SK-N-SH (cell line): ENCODE data around the gene CCDC50. TPM values are rescaled to one million over a fixed set of nuclear protein-coding genes. Genes with fewer than 3 reads are reported as not detected.

Experiments
- CTCF ChIA-PET: fragments of 300-600, 350-600 bp; formaldehyde crosslinking; extraction: SDS; loops from one replicate; lab custom pipeline; 2021; lab: Yijun Ruan, JAX
- POLR2A ChIA-PET: fragments of 350-600 bp; sonication (Branson Sonifier 250); formaldehyde crosslinking; extraction: SDS; loops from one replicate; lab custom pipeline; 2020; ENCODE audit warnings: antibody characterized with exemption, inconsistent platforms; lab: Yijun Ruan, JAX
- DNase-seq: peaks from one replicate; pipeline ENCODE4 v3.0.0; 2012
- H2AFZ ChIP-seq: fragments of 200-600 bp; sonication (generic); 2 replicates; pipeline ENCODE4 v1.8.1; 2016; ENCODE audit warnings: antibody characterized with exemption, mild to moderate bottlenecking, low read depth
- H3F3A ChIP-seq: fragments of 200-600 bp; sonication (generic); replicated peaks from 2 replicates; pipeline ENCODE3; 2016; ENCODE audit warnings: antibody characterized with exemption, mild to moderate bottlenecking; ENCODE audit not compliant: insufficient read depth
- H3K27ac ChIP-seq, 2 experiments: fragments of 200-500 bp in 1 of 2; fragments of 200-600 bp in 1 of 2; sonication (Bioruptor generic) in 1 of 2; sonication (generic), shearing (Covaris generic) in 1 of 2; 2 replicates each; pipeline versions ENCODE4 v1.5.1 to v1.6.1; 2014 to 2016; ENCODE audit warnings: low read depth in 2 of 2, inconsistent platforms in 1 of 2, low read length in 1 of 2, mild to moderate bottlenecking in 1 of 2, mixed read lengths in 1 of 2
- H3K27me3 ChIP-seq: fragments of 200-600 bp; sonication (generic), shearing (Covaris generic); 2 replicates; pipeline ENCODE4 v1.6.1; 2016; ENCODE audit warnings: mixed run types; ENCODE audit not compliant: insufficient read depth
- H3K36me3 ChIP-seq, 2 experiments: fragments of 200-500 bp in 1 of 2; fragments of 200-600 bp in 1 of 2; sonication (Bioruptor generic) in 1 of 2; sonication (generic) in 1 of 2; replicated peaks in 1 of 2; 2 replicates each; pipeline versions ENCODE3 to v1.5.1; 2014 to 2016; ENCODE audit warnings: low read length in 1 of 2, mild to moderate bottlenecking in 1 of 2; ENCODE audit not compliant: insufficient read depth in 2 of 2, control insufficient read depth in 1 of 2
- H3K4me1 ChIP-seq, 2 experiments: fragments of 200-500 bp in 1 of 2; fragments of 200-600 bp in 1 of 2; sonication (Bioruptor generic) in 1 of 2; sonication (generic), shearing (Covaris generic) in 1 of 2; 2 replicates each; pipeline versions ENCODE4 v1.5.1 to v1.6.1; 2014 to 2016; ENCODE audit warnings: low read depth in 1 of 2, low read length in 1 of 2, mixed run types in 1 of 2; ENCODE audit not compliant: insufficient read depth in 2 of 2, control insufficient read depth in 1 of 2
- H3K4me2 ChIP-seq: fragments of 200-600 bp; sonication (generic), shearing (Covaris generic); 2 replicates; pipeline ENCODE4 v1.6.1; 2017; ENCODE audit warnings: mixed run types
- H3K4me3 ChIP-seq, 2 experiments: fragments of 200-500 bp in 1 of 2; fragments of 200-600 bp in 1 of 2; sonication (Bioruptor generic) in 1 of 2; sonication (generic), shearing (Covaris generic) in 1 of 2; 2 replicates each; pipeline versions ENCODE4 v1.5.1 to v1.8.1; 2014 to 2016; ENCODE audit warnings: low read depth in 2 of 2, inconsistent platforms in 1 of 2, low read length in 1 of 2, mild to moderate bottlenecking in 1 of 2, mixed read lengths in 1 of 2, moderate library complexity in 1 of 2
- H3K79me2 ChIP-seq: fragments of 200-600 bp; sonication (generic); 2 replicates; pipeline ENCODE4 v1.8.1; 2017; ENCODE audit warnings: mild to moderate bottlenecking; ENCODE audit not compliant: insufficient read depth
- H3K9ac ChIP-seq: fragments of 200-600 bp; sonication (generic); 2 replicates; pipeline ENCODE4 v1.6.1; 2017; ENCODE audit warnings: mixed run types
- H3K9me2 ChIP-seq: fragments of 200-600 bp; sonication (generic); 2 replicates; pipeline ENCODE4 v1.6.1; 2017; ENCODE audit warnings: mixed run types
- H3K9me3 ChIP-seq: fragments of 200-600 bp; sonication (generic); 2 replicates; pipeline ENCODE4 v1.6.1; 2017; ENCODE audit warnings: mixed run types, mild to moderate bottlenecking, moderate library complexity
- H4K20me1 ChIP-seq: fragments of 200-600 bp; sonication (generic); 2 replicates; pipeline ENCODE4 v1.6.1; 2017; ENCODE audit warnings: mild to moderate bottlenecking, mixed run types; ENCODE audit not compliant: insufficient read depth
- FOSL2 ChIP-seq: IDR thresholded peaks from 2 replicates; pipeline ENCODE4 v1.4.0; 2012; ENCODE audit warnings: low read depth, mild to moderate bottlenecking, moderate library complexity, borderline replicate concordance
- GABPA ChIP-seq: IDR thresholded peaks from 2 replicates; pipeline ENCODE4 v1.4.0; 2012; ENCODE audit warnings: low read depth, mild to moderate bottlenecking
- GATA2 ChIP-seq: sonication (generic); formaldehyde crosslinking; IDR thresholded peaks from 2 replicates; pipeline ENCODE4 v1.5.0; 2020; ENCODE audit warnings: mild to moderate bottlenecking, missing genetic modification reagents
- IRF3 ChIP-seq: fragments of 150-350 bp; IDR thresholded peaks from 2 replicates; pipeline ENCODE4 v1.6.1; 2016; ENCODE audit warnings: mild to moderate bottlenecking, low read depth, low read length
- JUND ChIP-seq: IDR thresholded peaks from 2 replicates; pipeline ENCODE4 v1.4.0; 2012
- NFIC ChIP-seq: IDR thresholded peaks from 2 replicates; pipeline ENCODE4 v1.4.0; 2012; ENCODE audit warnings: borderline replicate concordance
- PBX3 ChIP-seq: IDR thresholded peaks from 2 replicates; pipeline ENCODE4; 2012
- RAD21 ChIP-seq: IDR thresholded peaks from 2 replicates; pipeline ENCODE4 v1.6.1; 2012; ENCODE audit warnings: mild to moderate bottlenecking, low read length
- RCOR1 ChIP-seq: fragments of 150-350 bp; IDR thresholded peaks from 2 replicates; pipeline ENCODE4 v1.6.1; 2017; ENCODE audit warnings: antibody characterized with exemption, low read length
- REST ChIP-seq: IDR thresholded peaks from 2 replicates; pipeline ENCODE4 v1.6.1; 2012; ENCODE audit warnings: mild to moderate bottlenecking, low read depth, low read length, moderate library complexity
- SIN3A ChIP-seq: IDR thresholded peaks from 2 replicates; pipeline ENCODE4 v1.6.1; 2012; ENCODE audit warnings: low read depth, mild to moderate bottlenecking, low read length, moderate library complexity, borderline replicate concordance
- TCF12 ChIP-seq: IDR thresholded peaks from 2 replicates; pipeline ENCODE4 v1.4.0; 2012
- TEAD4 ChIP-seq: IDR thresholded peaks from 2 replicates; pipeline ENCODE4 v1.4.0; 2012; ENCODE audit warnings: mild to moderate bottlenecking, borderline replicate concordance; ENCODE audit not compliant: insufficient read depth
- USF1 ChIP-seq: IDR thresholded peaks from 2 replicates; pipeline ENCODE4 v1.4.0; 2012; ENCODE audit warnings: low read depth, borderline replicate concordance
- ZBTB33 ChIP-seq: IDR thresholded peaks from 2 replicates; pipeline ENCODE4 v1.4.0; 2012; ENCODE audit warnings: low read depth, borderline replicate concordance
- WGBS: methylation state at CpG from one replicate; pipeline ENCODE4 v1.1.6; 2017; ENCODE audit warnings: low lambda C conversion rate; 5-methylcytosine and 5-hydroxymethylcytosine counted together
- polyA plus RNA-seq, 3 experiments: library from polyadenylated mRNA; depleted of rRNA; stranded (reverse); fragments of >200 nt; gene quantifications; 2 replicates each; pipeline ENCODE4 v1.2.3, GENCODE V29; 2012

Gene CCDC50
- polyA plus RNA-seq, 1 of the 3 experiments (the other 2 are of a cell fraction), result 21.9 TPM

GRCh38 chr3:191302451-191302850 lies 26.7 kb upstream of the CCDC50 start:
- POLR2A ChIA-PET, result no interaction called here
- DNase-seq, result no peak
- Histone ChIP-seq H3K4me3 (no peak overlapping the region), H3K9me2 (no peaks in the 10 kb centered on the region), H3K9me3 (no peaks in the 10 kb centered on the region), H3K27me3 (no peaks in the 10 kb centered on the region), H3K4me2 (no peak overlapping the region), H3K9ac (no peak overlapping the region), H3K27ac (no peak overlapping the region), H3K36me3 (no peaks in the 10 kb centered on the region), H3F3A (no peaks in the 10 kb centered on the region), H3K79me2 (no peaks in the 10 kb centered on the region), H2AFZ (no peak overlapping the region), H4K20me1 (no peaks in the 10 kb centered on the region), H3K4me1 (no peaks in the 10 kb centered on the region)
- TF ChIP-seq ZBTB33, result no peak
- no peak for TF ChIP-seq REST
- TF ChIP-seq JUND, result no peak
- no peak for TF ChIP-seq RCOR1
- TF ChIP-seq USF1, result no peak
- TF ChIP-seq RAD21, result no peak
- no peak for TF ChIP-seq GABPA
- TF ChIP-seq FOSL2, result no peak
- TF ChIP-seq TEAD4, result no peak
- no peak for TF ChIP-seq SIN3A
- no peak for TF ChIP-seq NFIC
- 53% methylated on average over 2 of the region's 2 CpGs for WGBS
- CTCF ChIA-PET, result no interaction called here

- no peaks in the 10 kb centered on the region for H4K20me1 ChIP-seq
- DNase-seq, result peak; percentile 25
- no peaks in the 10 kb centered on the region for H3K27me3 ChIP-seq
- H2AFZ ChIP-seq, result no peak overlapping the region
- no peak overlapping the region for H3K4me3 ChIP-seq
- CTCF ChIA-PET, result no interaction called here
- TF ChIP-seq TCF12, result peak; percentile 66
- peak; percentile 25; the same call in 1 of the 2 replicates for TF ChIP-seq GATA2 (CRISPR knock-in tag)
- peak; percentile 47 for TF ChIP-seq PBX3
- TF ChIP-seq IRF3, result no peak
- H3K9me2 ChIP-seq, result no peaks in the 10 kb centered on the region
- H3K79me2 ChIP-seq, result no peaks in the 10 kb centered on the region
- H3F3A ChIP-seq, result no peaks in the 10 kb centered on the region
- H3K4me2 ChIP-seq, result no peak overlapping the region
- no peaks in the 10 kb centered on the region for H3K36me3 ChIP-seq
- H3K9ac ChIP-seq, result no peak overlapping the region
- POLR2A ChIA-PET, result no interaction called here
- H3K4me1 ChIP-seq, result no peaks in the 10 kb centered on the region
- no peak overlapping the region for H3K27ac ChIP-seq
- WGBS, result 34% methylated on average over 3 of the region's 3 CpGs
- H3K9me3 ChIP-seq, result no peaks in the 10 kb centered on the region
Observed at GRCh38 chr3:191303596-191303995, 25.6 kb upstream of the CCDC50 start.
